Fibroblast of lung (primary cell): Measurements from ENCODE around the gene NEXN. TPM values are rescaled to one million over a fixed set of nuclear protein-coding genes. Genes with fewer than 3 reads are reported as not detected.

Experiments used
- DNase-seq, 2 donors: peaks; one replicate each; pipeline versions ENCODE4 v3.0.0 to v3.0.0-alpha.2; 2010; ENCODE audit warnings: low read depth in 2 of 2
- H2AFZ ChIP-seq: 2 replicates; pipeline ENCODE4 v1.5.1; 2012; ENCODE audit warnings: low read length, control low read depth, inconsistent platforms
- H3K27ac ChIP-seq: 2 replicates; pipeline ENCODE4 v1.5.1; 2011; ENCODE audit warnings: low read length, control low read depth; ENCODE audit not compliant: insufficient read depth
- H3K27me3 ChIP-seq: 2 replicates; pipeline ENCODE4 v1.5.1; 2011; ENCODE audit warnings: mild to moderate bottlenecking, low read length; ENCODE audit not compliant: control insufficient read depth, insufficient read depth
- H3K36me3 ChIP-seq: 2 replicates; pipeline ENCODE4 v1.5.1; 2011; ENCODE audit warnings: low read length; ENCODE audit not compliant: control insufficient read depth, insufficient read depth
- H3K4me1 ChIP-seq: 2 replicates; pipeline ENCODE4 v1.5.1; 2011; ENCODE audit warnings: low read length; ENCODE audit not compliant: control insufficient read depth, insufficient read depth; ENCODE audit errors: extremely low read depth
- H3K4me2 ChIP-seq: 2 replicates; pipeline ENCODE4 v1.5.1; 2011; ENCODE audit warnings: low read length, control low read depth; ENCODE audit not compliant: insufficient read depth; ENCODE audit errors: extremely low read depth
- H3K4me3 ChIP-seq, 4 experiments: fragments of 200-600 bp in 1 of 4; sonication (generic) in 1 of 4; replicated peaks in 1 of 4; 2 replicates each; pipeline ENCODE4 v1.5.1; 2011 to 2016; ENCODE audit warnings: low read length in 4 of 4, low read depth in 3 of 4, mild to moderate bottlenecking in 3 of 4, control low read depth in 2 of 4, inconsistent platforms in 1 of 4, mixed read lengths in 1 of 4; ENCODE audit not compliant: insufficient read depth in 1 of 4; ENCODE audit errors: control extremely low read depth in 1 of 4
- H3K79me2 ChIP-seq: 2 replicates; pipeline ENCODE4 v1.5.1; 2012; ENCODE audit warnings: mild to moderate bottlenecking, low read length, inconsistent platforms; ENCODE audit not compliant: control insufficient read depth, insufficient read depth
- H3K9ac ChIP-seq: 2 replicates; pipeline ENCODE4 v1.5.1; 2011; ENCODE audit warnings: mild to moderate bottlenecking, low read length, control low read depth; ENCODE audit not compliant: insufficient read depth
- H3K9me3 ChIP-seq: 2 replicates; pipeline ENCODE4 v1.5.1; 2012; ENCODE audit warnings: low read depth, low read length; ENCODE audit not compliant: control insufficient read depth, insufficient read depth
- H4K20me1 ChIP-seq: 2 replicates; pipeline ENCODE4 v1.5.1; 2011; ENCODE audit warnings: low read length; ENCODE audit not compliant: control insufficient read depth, insufficient read depth; ENCODE audit errors: extremely low read depth
- CTCF ChIP-seq, 2 donors: IDR thresholded peaks in 1 of 2; conservative IDR thresholded peaks in 1 of 2; 1 replicate in 1 of 2; 2 replicates in 1 of 2; pipeline ENCODE4 v1.5.1; 2011 to 2012; ENCODE audit warnings: low read length in 2 of 2, control low read depth in 1 of 2, inconsistent platforms in 1 of 2, low read depth in 1 of 2, mild to moderate bottlenecking in 1 of 2
- EZH2 ChIP-seq: IDR thresholded peaks from 2 replicates; pipeline ENCODE4 v1.5.1; 2012; ENCODE audit warnings: low read length, control low read depth, mild to moderate bottlenecking; ENCODE audit errors: missing control alignments
- polyA plus RNA-seq, 2 donors: library from polyadenylated mRNA; depleted of rRNA in 1 of 2; stranded (reverse) in 1 of 2; unstranded in 1 of 2; fragments of >200 nt; gene quantifications; 2 replicates each; pipeline ENCODE4 v1.2.1, GENCODE V29; 2011 to 2012; ENCODE audit warnings: missing spikeins in 1 of 2
- total RNA-seq: library from RNA; depleted of rRNA; stranded (reverse); fragments of >200 nt; gene quantifications from 2 replicates; pipeline ENCODE4 v1.2.1, GENCODE V29; 2014

NEXN gene
- total and polyA plus RNA-seq, 2 donors (not counting 1 experiment from before 2014, with no cell fraction given), result 24.4 to 49.0 TPM

GRCh38 chr1:77983997-77984355 lies 95.6 kb downstream of the NEXN start:
- DNase-seq, result no peak
- Histone ChIP-seq H3K27me3 (no peaks in the 10 kb centered on the region), H2AFZ (no peak overlapping the region), H3K4me3 (no peak overlapping the region), H3K9ac (no peak overlapping the region), H3K9me3 (no peaks in the 10 kb centered on the region), H4K20me1 (no peaks in the 10 kb centered on the region), H3K4me2 (no peak overlapping the region), H3K4me1 (peaks cover 2% of the 10 kb centered on the region), H3K27ac (no peak overlapping the region), H3K36me3 (no peaks in the 10 kb centered on the region), H3K79me2 (peaks cover 75% of the 10 kb centered on the region)
- TF ChIP-seq CTCF (conservative IDR thresholded peaks at IDR 0.05 in 1 of 2, IDR thresholded peaks at IDR 0.05 in 1 of 2; ENCODE audit: low read depth in 1 of 2, low read length in 2 of 2) (no peak), EZH2 (no peak)

- DNase-seq, result no peak
- Histone ChIP-seq H3K9me3 (no peaks in the 10 kb centered on the region), H3K27ac (no peak overlapping the region), H3K4me3 (no peak overlapping the region), H2AFZ (no peak overlapping the region), H3K4me2 (no peak overlapping the region), H3K79me2 (peaks cover 78% of the 10 kb centered on the region), H3K9ac (no peak overlapping the region), H3K27me3 (no peaks in the 10 kb centered on the region), H4K20me1 (no peaks in the 10 kb centered on the region), H3K4me1 (peaks cover 2% of the 10 kb centered on the region), H3K36me3 (no peaks in the 10 kb centered on the region)
- TF ChIP-seq EZH2 (no peak), CTCF (conservative IDR thresholded peaks at IDR 0.05 in 1 of 2, IDR thresholded peaks at IDR 0.05 in 1 of 2; ENCODE audit: low read depth in 1 of 2, low read length in 2 of 2) (no peak)
These were observed 96.2 kb downstream of the NEXN start for GRCh38 chr1:77984629-77985028.

GRCh38 chr1:77986810-77987209 lies 98.4 kb downstream of the NEXN start:
- H3K4me1 ChIP-seq, result peaks cover 2% of the 10 kb centered on the region
- H3K4me2 ChIP-seq, result no peak overlapping the region
- H3K9ac ChIP-seq, result no peak overlapping the region
- H3K27ac ChIP-seq, result no peak overlapping the region
- no peaks in the 10 kb centered on the region for H3K9me3 ChIP-seq
- H3K4me3 ChIP-seq, result no peak overlapping the region
- no peak for DNase-seq
- no peaks in the 10 kb centered on the region for H3K36me3 ChIP-seq
- no peaks in the 10 kb centered on the region for H3K27me3 ChIP-seq
- no peak overlapping the region for H2AFZ ChIP-seq
- no peaks in the 10 kb centered on the region for H4K20me1 ChIP-seq
- peaks cover 70% of the 10 kb centered on the region for H3K79me2 ChIP-seq
- TF ChIP-seq EZH2 (no peak), CTCF (conservative IDR thresholded peaks at IDR 0.05 in 1 of 2, IDR thresholded peaks at IDR 0.05 in 1 of 2; ENCODE audit: low read depth in 1 of 2, low read length in 2 of 2) (no peak)
